Measurements from ENCODE around the gene TACC2. TPM values are rescaled to one million over a fixed set of nuclear protein-coding genes. Genes with fewer than 3 reads are reported as not detected.

Gene TACC2
- total RNA-seq, 1 donor from 2014 or later = 22.0 TPM

DNA sequence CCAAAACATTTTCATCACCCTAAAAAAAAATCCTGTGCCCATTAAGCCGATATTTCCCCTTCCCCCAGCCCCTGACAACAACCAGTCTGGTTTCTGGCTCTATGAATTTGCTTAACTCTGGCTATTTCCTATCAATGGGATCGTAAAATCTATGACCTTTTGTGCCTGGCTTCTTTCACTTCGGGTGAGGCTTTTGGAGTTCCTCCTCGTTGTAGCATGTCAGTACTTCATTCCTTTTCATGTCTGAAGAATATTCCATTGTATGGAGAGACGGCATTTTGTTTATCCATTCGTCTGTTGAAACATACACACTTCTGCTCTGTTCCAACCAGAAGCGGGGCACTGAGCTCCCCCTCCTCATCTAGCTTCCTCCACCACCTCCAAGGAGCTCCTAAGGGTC is 29.5 kb downstream of the TACC2 start:
- Mint-ChIP-seq H3K9me3 (ENCODE audit: unreplicated experiment) (peaks cover 2% of the 10 kb centered on the region), H3K36me3 (ENCODE audit: low read depth, unreplicated experiment) (no peaks in the 10 kb centered on the region), H3K4me3 (ENCODE audit: unreplicated experiment) (no peak overlapping the region), H3K27me3 (ENCODE audit: low read depth, unreplicated experiment) (peaks cover 5% of the 10 kb centered on the region), H3K4me1 (ENCODE audit: low read depth, unreplicated experiment) (no peaks in the 10 kb centered on the region), H3K27ac (ENCODE audit: unreplicated experiment) (no peak overlapping the region)
- H3K27ac ChIP-seq (ENCODE audit: low read depth, low read length) = no peak overlapping the region
- no peak for FAIRE-seq
- TF ChIP-seq, protein P1, sequence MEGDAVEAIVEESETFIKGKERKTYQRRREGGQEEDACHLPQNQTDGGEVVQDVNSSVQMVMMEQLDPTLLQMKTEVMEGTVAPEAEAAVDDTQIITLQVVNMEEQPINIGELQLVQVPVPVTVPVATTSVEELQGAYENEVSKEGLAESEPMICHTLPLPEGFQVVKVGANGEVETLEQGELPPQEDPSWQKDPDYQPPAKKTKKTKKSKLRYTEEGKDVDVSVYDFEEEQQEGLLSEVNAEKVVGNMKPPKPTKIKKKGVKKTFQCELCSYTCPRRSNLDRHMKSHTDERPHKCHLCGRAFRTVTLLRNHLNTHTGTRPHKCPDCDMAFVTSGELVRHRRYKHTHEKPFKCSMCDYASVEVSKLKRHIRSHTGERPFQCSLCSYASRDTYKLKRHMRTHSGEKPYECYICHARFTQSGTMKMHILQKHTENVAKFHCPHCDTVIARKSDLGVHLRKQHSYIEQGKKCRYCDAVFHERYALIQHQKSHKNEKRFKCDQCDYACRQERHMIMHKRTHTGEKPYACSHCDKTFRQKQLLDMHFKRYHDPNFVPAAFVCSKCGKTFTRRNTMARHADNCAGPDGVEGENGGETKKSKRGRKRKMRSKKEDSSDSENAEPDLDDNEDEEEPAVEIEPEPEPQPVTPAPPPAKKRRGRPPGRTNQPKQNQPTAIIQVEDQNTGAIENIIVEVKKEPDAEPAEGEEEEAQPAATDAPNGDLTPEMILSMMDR (IDR thresholded peaks at IDR 0.05; ENCODE audit: insufficient read depth, low read depth, low read length) = no peak
- TF ChIP-seq EZH2 (IDR thresholded peaks at IDR 0.05; ENCODE audit: insufficient read depth, low read length) = no peak
- no peaks in the 10 kb centered on the region for H3K79me2 ChIP-seq (ENCODE audit: insufficient read depth, low read length)
- H3K9me3 ChIP-seq (ENCODE audit: insufficient read depth, low read depth, low read length) = no peaks in the 10 kb centered on the region
- no peak for DNase-seq (ENCODE audit: low read depth)
- H3K4me2 ChIP-seq (ENCODE audit: low read length) = no peak overlapping the region
- peaks cover 22% of the 10 kb centered on the region for H3K27me3 ChIP-seq (ENCODE audit: insufficient read depth, low read length)
- no peak overlapping the region for H3K4me3 ChIP-seq (ENCODE audit: insufficient read depth, low read depth, low read length)
- H4K20me1 ChIP-seq (ENCODE audit: insufficient read depth, low read length) = no peaks in the 10 kb centered on the region
- H3K9ac ChIP-seq (ENCODE audit: low read length) = no peak overlapping the region
- H3K4me1 ChIP-seq (ENCODE audit: insufficient read depth, low read length) = no peaks in the 10 kb centered on the region
- no peaks in the 10 kb centered on the region for H3K36me3 ChIP-seq (ENCODE audit: insufficient read depth, low read length)
- H2AFZ ChIP-seq (ENCODE audit: low read depth, low read length) = no peak overlapping the region

DNA sequence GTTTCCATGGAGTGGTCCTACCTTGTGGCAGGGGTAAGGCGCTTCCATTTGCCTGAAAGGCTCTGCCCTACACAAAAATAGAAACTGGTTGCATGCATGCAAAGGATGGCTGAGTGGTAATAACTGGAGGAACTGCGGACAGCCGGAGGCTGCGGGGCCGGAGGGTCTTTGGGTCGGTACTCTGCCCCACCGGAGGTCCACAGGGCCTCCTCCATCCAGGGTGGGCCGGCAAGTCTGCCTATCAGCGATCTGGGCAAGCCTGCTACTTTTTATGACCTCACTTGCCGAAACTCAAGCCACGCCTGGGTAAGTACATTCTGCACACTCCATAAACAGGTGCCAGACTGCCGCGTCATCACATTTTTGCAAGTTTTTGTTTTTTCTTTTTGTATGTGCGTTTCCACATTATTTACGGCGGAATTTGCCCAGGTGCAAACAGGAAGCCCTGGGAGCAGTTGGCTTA is 30.0 kb downstream of the TACC2 start:
- H3K27ac Mint-ChIP-seq (ENCODE audit: unreplicated experiment) = no peak overlapping the region
- H3K36me3 Mint-ChIP-seq (ENCODE audit: low read depth, unreplicated experiment) = no peaks in the 10 kb centered on the region
- no peak overlapping the region for H3K4me2 ChIP-seq (ENCODE audit: low read length)
- no peak for FAIRE-seq
- no peak overlapping the region for H3K4me3 Mint-ChIP-seq (ENCODE audit: unreplicated experiment)
- peaks cover 22% of the 10 kb centered on the region for H3K27me3 ChIP-seq (ENCODE audit: insufficient read depth, low read length)
- no peak overlapping the region for H3K27ac ChIP-seq (ENCODE audit: low read depth, low read length)
- no peak for TF ChIP-seq EZH2 (IDR thresholded peaks at IDR 0.05; ENCODE audit: insufficient read depth, low read length)
- TF ChIP-seq, protein P1 (IDR thresholded peaks at IDR 0.05; ENCODE audit: insufficient read depth, low read depth, low read length) = no peak
- no peak overlapping the region for H2AFZ ChIP-seq (ENCODE audit: low read depth, low read length)
- H3K9me3 Mint-ChIP-seq (ENCODE audit: unreplicated experiment) = peaks cover 2% of the 10 kb centered on the region
- no peaks in the 10 kb centered on the region for H4K20me1 ChIP-seq (ENCODE audit: insufficient read depth, low read length)
- H3K4me1 ChIP-seq (ENCODE audit: insufficient read depth, low read length) = no peaks in the 10 kb centered on the region
- H3K27me3 Mint-ChIP-seq (ENCODE audit: low read depth, unreplicated experiment) = peaks cover 5% of the 10 kb centered on the region
- DNase-seq (ENCODE audit: low read depth) = no peak
- H3K9ac ChIP-seq (ENCODE audit: low read length) = no peak overlapping the region
- no peaks in the 10 kb centered on the region for H3K9me3 ChIP-seq (ENCODE audit: insufficient read depth, low read depth, low read length)
- no peak overlapping the region for H3K4me3 ChIP-seq (ENCODE audit: insufficient read depth, low read depth, low read length)
- H3K36me3 ChIP-seq (ENCODE audit: insufficient read depth, low read length) = no peaks in the 10 kb centered on the region
- H3K79me2 ChIP-seq (ENCODE audit: insufficient read depth, low read length) = no peaks in the 10 kb centered on the region
- no peaks in the 10 kb centered on the region for H3K4me1 Mint-ChIP-seq (ENCODE audit: low read depth, unreplicated experiment)

DNA sequence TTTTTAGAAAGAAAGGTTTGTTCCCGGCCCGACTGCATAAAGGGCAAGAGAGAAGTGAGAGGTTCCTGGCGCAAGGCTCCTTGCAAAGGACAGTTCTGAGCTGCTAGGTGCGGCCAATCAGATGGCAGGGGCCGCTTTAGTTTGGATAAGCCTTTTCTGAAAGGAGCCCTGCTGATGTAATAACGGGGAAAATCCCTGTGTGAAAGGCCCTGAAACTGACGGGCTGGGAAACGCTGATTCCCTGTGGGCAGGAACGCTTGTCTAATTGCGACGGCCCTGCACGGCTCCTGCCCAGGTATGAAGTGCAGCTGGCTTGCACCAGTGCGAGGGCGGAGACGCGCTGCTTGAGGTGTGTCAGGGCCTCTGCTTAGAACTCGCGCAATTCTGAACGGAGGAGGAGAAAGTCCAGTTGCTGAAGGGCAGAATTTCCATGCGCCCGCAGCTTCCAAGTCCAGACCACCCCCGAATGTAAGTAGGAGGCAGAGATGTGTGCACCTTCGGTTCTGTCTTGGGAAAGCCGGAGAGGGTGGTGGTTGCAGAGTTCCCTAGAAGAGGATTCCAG is 30.5 kb downstream of the TACC2 start:
- FAIRE-seq = no peak
- H3K27ac Mint-ChIP-seq (ENCODE audit: unreplicated experiment) = no peak overlapping the region

More for the DNA sequence above, 30.5 kb downstream of the TACC2 start:
- Histone ChIP-seq H3K79me2 (ENCODE audit: insufficient read depth, low read length) (no peaks in the 10 kb centered on the region), H4K20me1 (ENCODE audit: insufficient read depth, low read length) (no peaks in the 10 kb centered on the region), H3K27me3 (ENCODE audit: insufficient read depth, low read length) (peaks cover 22% of the 10 kb centered on the region), H2AFZ (ENCODE audit: low read depth, low read length) (no peak overlapping the region), H3K36me3 (ENCODE audit: insufficient read depth, low read length) (no peaks in the 10 kb centered on the region), H3K9me3 (ENCODE audit: insufficient read depth, low read depth, low read length) (no peaks in the 10 kb centered on the region), H3K9ac (ENCODE audit: low read length) (no peak overlapping the region), H3K4me3 (ENCODE audit: insufficient read depth, low read depth, low read length) (no peak overlapping the region), H3K4me1 (ENCODE audit: insufficient read depth, low read length) (no peaks in the 10 kb centered on the region), H3K4me2 (ENCODE audit: low read length) (peak overlapping the region; percentile 33), H3K27ac (ENCODE audit: low read depth, low read length) (no peak overlapping the region)
- H3K27me3 Mint-ChIP-seq (ENCODE audit: low read depth, unreplicated experiment) = peaks cover 5% of the 10 kb centered on the region
- no peak overlapping the region for H3K4me3 Mint-ChIP-seq (ENCODE audit: unreplicated experiment)
- TF ChIP-seq, protein P1 (IDR thresholded peaks at IDR 0.05; ENCODE audit: insufficient read depth, low read depth, low read length) = no peak
- TF ChIP-seq EZH2 (IDR thresholded peaks at IDR 0.05; ENCODE audit: insufficient read depth, low read length) = no peak
- DNase-seq (ENCODE audit: low read depth) = no peak
- peaks cover 4% of the 10 kb centered on the region for H3K9me3 Mint-ChIP-seq (ENCODE audit: unreplicated experiment)
- no peaks in the 10 kb centered on the region for H3K36me3 Mint-ChIP-seq (ENCODE audit: low read depth, unreplicated experiment)
- H3K4me1 Mint-ChIP-seq (ENCODE audit: low read depth, unreplicated experiment) = no peaks in the 10 kb centered on the region

All from astrocyte (in vitro differentiated cells and primary cell).